K562 (cell line): Measurements from ENCODE around the gene BNIP5.

Source experiments
- HIVEP1 ChIP-seq: fragments of 250-450 bp; sonication (Bioruptor Pico); IDR thresholded peaks from 2 replicates; pipeline ENCODE4 v1.4.0; 2020; ENCODE audit warnings: mild to moderate bottlenecking
- RFX5 ChIP-seq: IDR thresholded peaks from 2 replicates; pipeline ENCODE4 v1.6.1; 2011; ENCODE audit warnings: low read depth, mild to moderate bottlenecking, improper control_type of control experiment, low read length
- SRF ChIP-seq, 2 experiments: fragments of 250-450, 450-650 bp in 1 of 2; sonication (Bioruptor Pico) in 1 of 2; sonication (generic) in 1 of 2; formaldehyde crosslinking; IDR thresholded peaks; 2 replicates each; pipeline versions ENCODE4 v1.5.0 to v1.5.1; 2020 to 2022; ENCODE audit warnings: mild to moderate bottlenecking in 1 of 2, missing genetic modification reagents in 1 of 2
- YY1 ChIP-seq, 3 experiments: IDR thresholded peaks; 2 replicates each; pipeline ENCODE4 v1.6.1; 2011; ENCODE audit warnings: low read length in 2 of 3, mild to moderate bottlenecking in 2 of 3, moderate library complexity in 2 of 3, borderline replicate concordance in 1 of 3, control low read depth in 1 of 3, low read depth in 1 of 3; ENCODE audit not compliant: insufficient read depth in 3 of 3, insufficient replicate concordance in 2 of 3, control insufficient read depth in 1 of 3, insufficient read length in 1 of 3; ENCODE audit errors: extremely low read depth in 1 of 3
- TF ChIP-seq, protein P1 (sequence below), 3 experiments: IDR thresholded peaks in 2 of 3; conservative IDR thresholded peaks in 1 of 3; 2 replicates each; pipeline ENCODE4 v1.5.1; 2011 to 2012; ENCODE audit warnings: low read length in 3 of 3, mild to moderate bottlenecking in 3 of 3, control low read depth in 2 of 3, improper control_type of control experiment in 1 of 3, inconsistent platforms in 1 of 3, low read depth in 1 of 3, mixed read lengths in 1 of 3, moderate library complexity in 1 of 3; ENCODE audit not compliant: insufficient read depth in 2 of 3
- TF ChIP-seq, protein P2 (sequence below): fragments of 450-650 bp; IDR thresholded peaks from 2 replicates; pipeline ENCODE4 v1.6.1; 2016; ENCODE audit warnings: low read depth, mild to moderate bottlenecking, moderate library complexity
- TF ChIP-seq, protein P3 (sequence below): sonication (generic); formaldehyde crosslinking; IDR thresholded peaks from 2 replicates; pipeline ENCODE4 v1.8.0; 2023; ENCODE audit warnings: missing genetic modification reagents, mild to moderate bottlenecking, borderline replicate concordance

DNA sequence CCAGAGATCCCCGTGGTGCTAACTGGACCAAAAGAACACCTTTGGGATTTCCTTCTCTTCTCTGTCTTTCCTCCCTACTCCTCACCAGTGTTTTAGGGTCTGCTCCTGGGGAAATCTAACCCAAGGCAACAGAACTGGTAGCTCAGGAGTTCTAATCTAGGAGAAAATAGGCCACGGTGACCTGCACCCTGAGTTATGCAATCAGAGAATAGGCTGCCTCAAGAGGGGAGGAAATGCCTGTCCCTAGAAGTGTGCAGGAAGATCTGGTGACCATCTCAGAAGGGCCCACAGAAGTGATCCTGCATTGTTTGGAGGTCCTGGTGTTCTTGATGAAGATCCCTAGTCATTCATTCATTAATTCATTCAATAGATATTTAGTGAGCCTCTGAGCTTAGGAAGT is 47.4 kb upstream of the BNIP5 start:
- TF ChIP-seq YY1 (IDR thresholded peaks at IDR 0.05; ENCODE audit: borderline replicate concordance in 1 of 3, control insufficient read depth in 1 of 3, extremely low read depth in 1 of 3, insufficient read depth in 3 of 3, insufficient read length in 1 of 3, insufficient replicate concordance in 2 of 3, low read depth in 1 of 3, low read length in 2 of 3) (no peak), SRF (CRISPR knock-in tag; IDR thresholded peaks at IDR 0.05) (no peak), HIVEP1 (CRISPR knock-in tag) (no peak), RFX5 (no peak)
- TF ChIP-seq, protein P1, sequence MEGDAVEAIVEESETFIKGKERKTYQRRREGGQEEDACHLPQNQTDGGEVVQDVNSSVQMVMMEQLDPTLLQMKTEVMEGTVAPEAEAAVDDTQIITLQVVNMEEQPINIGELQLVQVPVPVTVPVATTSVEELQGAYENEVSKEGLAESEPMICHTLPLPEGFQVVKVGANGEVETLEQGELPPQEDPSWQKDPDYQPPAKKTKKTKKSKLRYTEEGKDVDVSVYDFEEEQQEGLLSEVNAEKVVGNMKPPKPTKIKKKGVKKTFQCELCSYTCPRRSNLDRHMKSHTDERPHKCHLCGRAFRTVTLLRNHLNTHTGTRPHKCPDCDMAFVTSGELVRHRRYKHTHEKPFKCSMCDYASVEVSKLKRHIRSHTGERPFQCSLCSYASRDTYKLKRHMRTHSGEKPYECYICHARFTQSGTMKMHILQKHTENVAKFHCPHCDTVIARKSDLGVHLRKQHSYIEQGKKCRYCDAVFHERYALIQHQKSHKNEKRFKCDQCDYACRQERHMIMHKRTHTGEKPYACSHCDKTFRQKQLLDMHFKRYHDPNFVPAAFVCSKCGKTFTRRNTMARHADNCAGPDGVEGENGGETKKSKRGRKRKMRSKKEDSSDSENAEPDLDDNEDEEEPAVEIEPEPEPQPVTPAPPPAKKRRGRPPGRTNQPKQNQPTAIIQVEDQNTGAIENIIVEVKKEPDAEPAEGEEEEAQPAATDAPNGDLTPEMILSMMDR (IDR thresholded peaks at IDR 0.05 in 2 of 3, conservative IDR thresholded peaks at IDR 0.05 in 1 of 3; ENCODE audit: insufficient read depth in 2 of 3, low read depth in 1 of 3, low read length in 3 of 3), result no peak
- TF ChIP-seq, protein P2, sequence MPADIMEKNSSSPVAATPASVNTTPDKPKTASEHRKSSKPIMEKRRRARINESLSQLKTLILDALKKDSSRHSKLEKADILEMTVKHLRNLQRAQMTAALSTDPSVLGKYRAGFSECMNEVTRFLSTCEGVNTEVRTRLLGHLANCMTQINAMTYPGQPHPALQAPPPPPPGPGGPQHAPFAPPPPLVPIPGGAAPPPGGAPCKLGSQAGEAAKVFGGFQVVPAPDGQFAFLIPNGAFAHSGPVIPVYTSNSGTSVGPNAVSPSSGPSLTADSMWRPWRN, result no peak
- TF ChIP-seq, protein P3, sequence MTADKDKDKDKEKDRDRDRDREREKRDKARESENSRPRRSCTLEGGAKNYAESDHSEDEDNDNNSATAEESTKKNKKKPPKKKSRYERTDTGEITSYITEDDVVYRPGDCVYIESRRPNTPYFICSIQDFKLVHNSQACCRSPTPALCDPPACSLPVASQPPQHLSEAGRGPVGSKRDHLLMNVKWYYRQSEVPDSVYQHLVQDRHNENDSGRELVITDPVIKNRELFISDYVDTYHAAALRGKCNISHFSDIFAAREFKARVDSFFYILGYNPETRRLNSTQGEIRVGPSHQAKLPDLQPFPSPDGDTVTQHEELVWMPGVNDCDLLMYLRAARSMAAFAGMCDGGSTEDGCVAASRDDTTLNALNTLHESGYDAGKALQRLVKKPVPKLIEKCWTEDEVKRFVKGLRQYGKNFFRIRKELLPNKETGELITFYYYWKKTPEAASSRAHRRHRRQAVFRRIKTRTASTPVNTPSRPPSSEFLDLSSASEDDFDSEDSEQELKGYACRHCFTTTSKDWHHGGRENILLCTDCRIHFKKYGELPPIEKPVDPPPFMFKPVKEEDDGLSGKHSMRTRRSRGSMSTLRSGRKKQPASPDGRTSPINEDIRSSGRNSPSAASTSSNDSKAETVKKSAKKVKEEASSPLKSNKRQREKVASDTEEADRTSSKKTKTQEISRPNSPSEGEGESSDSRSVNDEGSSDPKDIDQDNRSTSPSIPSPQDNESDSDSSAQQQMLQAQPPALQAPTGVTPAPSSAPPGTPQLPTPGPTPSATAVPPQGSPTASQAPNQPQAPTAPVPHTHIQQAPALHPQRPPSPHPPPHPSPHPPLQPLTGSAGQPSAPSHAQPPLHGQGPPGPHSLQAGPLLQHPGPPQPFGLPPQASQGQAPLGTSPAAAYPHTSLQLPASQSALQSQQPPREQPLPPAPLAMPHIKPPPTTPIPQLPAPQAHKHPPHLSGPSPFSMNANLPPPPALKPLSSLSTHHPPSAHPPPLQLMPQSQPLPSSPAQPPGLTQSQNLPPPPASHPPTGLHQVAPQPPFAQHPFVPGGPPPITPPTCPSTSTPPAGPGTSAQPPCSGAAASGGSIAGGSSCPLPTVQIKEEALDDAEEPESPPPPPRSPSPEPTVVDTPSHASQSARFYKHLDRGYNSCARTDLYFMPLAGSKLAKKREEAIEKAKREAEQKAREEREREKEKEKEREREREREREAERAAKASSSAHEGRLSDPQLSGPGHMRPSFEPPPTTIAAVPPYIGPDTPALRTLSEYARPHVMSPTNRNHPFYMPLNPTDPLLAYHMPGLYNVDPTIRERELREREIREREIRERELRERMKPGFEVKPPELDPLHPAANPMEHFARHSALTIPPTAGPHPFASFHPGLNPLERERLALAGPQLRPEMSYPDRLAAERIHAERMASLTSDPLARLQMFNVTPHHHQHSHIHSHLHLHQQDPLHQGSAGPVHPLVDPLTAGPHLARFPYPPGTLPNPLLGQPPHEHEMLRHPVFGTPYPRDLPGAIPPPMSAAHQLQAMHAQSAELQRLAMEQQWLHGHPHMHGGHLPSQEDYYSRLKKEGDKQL (CRISPR knock-in tag), result no peak
